ENCODE data around the gene POLR3B.

POLR3B gene

DNA sequence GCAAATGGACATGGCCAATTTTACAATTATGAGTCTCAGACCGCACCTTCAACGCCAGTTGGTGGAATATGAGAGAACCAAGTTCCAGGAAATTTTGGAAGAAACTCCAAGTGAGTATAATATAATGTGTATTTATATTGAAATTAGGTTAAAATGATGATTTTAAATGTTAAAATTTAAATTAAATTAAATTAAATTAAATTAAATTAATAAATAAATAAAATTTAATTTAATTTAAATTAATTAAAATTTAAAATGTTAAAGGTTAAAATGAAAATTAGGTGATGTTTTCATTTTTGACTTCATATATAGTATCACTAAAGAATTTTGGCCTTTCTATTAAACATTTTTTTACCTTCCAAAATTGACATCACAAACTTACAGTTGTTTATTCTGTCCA, 34.0 kb upstream of the POLR3B start:
- no peak overlapping the region for H3K4ac ChIP-seq (ENCODE audit: low read depth, low read length)
- H3K36me3 ChIP-seq (ENCODE audit: control insufficient read depth, insufficient read depth, low read length) = no peaks in the 10 kb centered on the region
- H3K4me2 ChIP-seq (ENCODE audit: low read length) = no peak overlapping the region
- H3K27me3 ChIP-seq (ENCODE audit: insufficient read depth, low read length, poor library complexity) = no peaks in the 10 kb centered on the region
- H4K5ac ChIP-seq (ENCODE audit: low read length) = no peak overlapping the region
- H3K4me3 ChIP-seq (ENCODE audit: low read length) = no peak overlapping the region
- H3K4me1 ChIP-seq (ENCODE audit: control insufficient read depth, low read depth, low read length) = no peaks in the 10 kb centered on the region
- no peak overlapping the region for H3K27ac ChIP-seq (ENCODE audit: low read depth, low read length)
- H3K79me1 ChIP-seq (ENCODE audit: low read length) = no peaks in the 10 kb centered on the region
- H3K9ac ChIP-seq (ENCODE audit: low read length) = no peak overlapping the region
- WGBS (ENCODE audit: extremely low coverage, insufficient coverage, low lambda C conversion rate) = no CpG with 5 or more reads among the region's 2 CpGs
- no peak overlapping the region for H2BK15ac ChIP-seq (replicated peaks; ENCODE audit: low read depth)
- H3K79me2 ChIP-seq (ENCODE audit: control insufficient read depth, insufficient read depth, low read length) = no peaks in the 10 kb centered on the region
- H3K18ac ChIP-seq (ENCODE audit: low read length) = no peak overlapping the region
- no peak overlapping the region for H2AK5ac ChIP-seq (ENCODE audit: low read length)
- H3K56ac ChIP-seq (ENCODE audit: low read length) = no peak overlapping the region
- no peak overlapping the region for H2BK120ac ChIP-seq (ENCODE audit: low read depth, low read length)
- H4K8ac ChIP-seq (ENCODE audit: low read depth, low read length) = no peak overlapping the region
- H2BK5ac ChIP-seq (ENCODE audit: low read length) = no peak overlapping the region
- H3K23ac ChIP-seq (ENCODE audit: low read length) = no peak overlapping the region
- no peak for DNase-seq

DNA sequence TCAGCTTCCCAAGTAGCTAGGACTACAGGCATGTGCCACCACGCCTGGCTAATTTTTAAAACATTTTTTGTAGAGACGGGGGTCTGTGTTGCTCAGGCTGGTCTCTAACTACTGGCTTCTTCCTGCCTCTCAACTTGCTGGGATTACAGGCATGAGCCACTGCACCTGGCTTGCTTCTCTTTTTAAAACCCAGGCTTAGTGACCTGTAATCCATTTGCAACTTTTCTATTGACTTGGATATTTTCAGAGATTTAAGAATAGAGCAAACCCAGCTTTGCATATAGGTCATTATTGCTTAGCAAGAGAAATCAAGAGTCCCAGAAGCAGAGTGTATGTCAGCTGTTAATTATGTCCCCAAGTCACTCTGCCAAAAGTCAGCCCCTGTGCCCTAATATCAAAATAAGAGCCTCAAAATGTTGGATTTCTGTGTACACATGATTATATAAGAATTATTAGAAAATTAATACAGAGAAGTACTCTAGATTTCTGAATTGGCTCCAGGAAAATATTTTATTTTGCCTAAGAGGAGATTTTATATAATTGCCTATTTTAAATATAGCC, 30.2 kb upstream of the POLR3B start:
- no peak overlapping the region for H3K23ac ChIP-seq (ENCODE audit: low read length)
- no peak overlapping the region for H2BK15ac ChIP-seq (replicated peaks; ENCODE audit: low read depth)
- no peak overlapping the region for H4K8ac ChIP-seq (ENCODE audit: low read depth, low read length)
- no peak overlapping the region for H3K4me2 ChIP-seq (ENCODE audit: low read length)
- H2AK5ac ChIP-seq (ENCODE audit: low read length) = no peak overlapping the region
- no peak overlapping the region for H3K27ac ChIP-seq (ENCODE audit: low read depth, low read length)
- DNase-seq = no peak
- no peak overlapping the region for H3K56ac ChIP-seq (ENCODE audit: low read length)
- no peak overlapping the region for H3K4ac ChIP-seq (ENCODE audit: low read depth, low read length)
- H4K5ac ChIP-seq (ENCODE audit: low read length) = no peak overlapping the region
- H3K27me3 ChIP-seq (ENCODE audit: insufficient read depth, low read length, poor library complexity) = no peaks in the 10 kb centered on the region
- no peak overlapping the region for H2BK5ac ChIP-seq (ENCODE audit: low read length)
- WGBS (ENCODE audit: extremely low coverage, insufficient coverage, low lambda C conversion rate) = no CpG with 5 or more reads among the region's 2 CpGs
- no peak overlapping the region for H3K9ac ChIP-seq (ENCODE audit: low read length)
- H2BK120ac ChIP-seq (ENCODE audit: low read depth, low read length) = no peak overlapping the region
- H3K36me3 ChIP-seq (ENCODE audit: control insufficient read depth, insufficient read depth, low read length) = no peaks in the 10 kb centered on the region
- H3K4me3 ChIP-seq (ENCODE audit: low read length) = no peak overlapping the region
- no peaks in the 10 kb centered on the region for H3K79me1 ChIP-seq (ENCODE audit: low read length)
- no peak overlapping the region for H3K18ac ChIP-seq (ENCODE audit: low read length)
- H3K4me1 ChIP-seq (ENCODE audit: control insufficient read depth, low read depth, low read length) = no peaks in the 10 kb centered on the region
- no peaks in the 10 kb centered on the region for H3K79me2 ChIP-seq (ENCODE audit: control insufficient read depth, insufficient read depth, low read length)

DNA sequence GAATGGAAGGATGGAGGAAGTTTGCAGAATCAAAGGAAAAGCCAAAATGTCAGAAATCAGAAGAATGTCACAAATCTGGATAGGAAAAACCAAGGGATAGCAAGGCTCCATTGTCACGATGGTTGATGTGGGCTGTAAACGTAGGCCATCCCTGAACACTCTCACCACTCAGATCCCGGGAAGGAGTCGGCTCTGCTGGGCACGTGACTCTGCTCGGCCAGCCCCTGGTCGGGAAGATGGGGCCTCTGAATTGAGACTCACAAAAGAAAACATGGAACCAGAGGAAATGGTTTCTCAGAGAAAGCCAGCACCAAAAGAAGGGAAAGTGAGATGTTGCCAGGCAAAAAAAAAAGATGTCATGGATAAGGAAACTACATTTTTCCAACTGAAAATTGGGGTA, 28.8 kb upstream of the POLR3B start:
- Histone ChIP-seq H3K27ac (ENCODE audit: low read depth, low read length) (no peak overlapping the region), H3K36me3 (ENCODE audit: control insufficient read depth, insufficient read depth, low read length) (no peaks in the 10 kb centered on the region), H3K27me3 (ENCODE audit: insufficient read depth, low read length, poor library complexity) (no peaks in the 10 kb centered on the region), H2BK15ac (replicated peaks; ENCODE audit: low read depth) (no peak overlapping the region), H4K8ac (ENCODE audit: low read depth, low read length) (no peak overlapping the region), H3K79me1 (ENCODE audit: low read length) (no peaks in the 10 kb centered on the region), H3K79me2 (ENCODE audit: control insufficient read depth, insufficient read depth, low read length) (no peaks in the 10 kb centered on the region), H3K9ac (ENCODE audit: low read length) (no peak overlapping the region), H3K4ac (ENCODE audit: low read depth, low read length) (no peak overlapping the region), H3K18ac (ENCODE audit: low read length) (no peak overlapping the region), H2BK5ac (ENCODE audit: low read length) (no peak overlapping the region), H3K4me3 (ENCODE audit: low read length) (no peak overlapping the region), H4K5ac (ENCODE audit: low read length) (no peak overlapping the region), H2BK120ac (ENCODE audit: low read depth, low read length) (no peak overlapping the region), H3K23ac (ENCODE audit: low read length) (no peak overlapping the region), H2AK5ac (ENCODE audit: low read length) (no peak overlapping the region), H3K4me1 (ENCODE audit: control insufficient read depth, low read depth, low read length) (no peaks in the 10 kb centered on the region), H3K56ac (ENCODE audit: low read length) (no peak overlapping the region), H3K4me2 (ENCODE audit: low read length) (no peak overlapping the region)
- no CpG with 5 or more reads among the region's 7 CpGs for WGBS (ENCODE audit: extremely low coverage, insufficient coverage, low lambda C conversion rate)
- no peak for DNase-seq

DNA sequence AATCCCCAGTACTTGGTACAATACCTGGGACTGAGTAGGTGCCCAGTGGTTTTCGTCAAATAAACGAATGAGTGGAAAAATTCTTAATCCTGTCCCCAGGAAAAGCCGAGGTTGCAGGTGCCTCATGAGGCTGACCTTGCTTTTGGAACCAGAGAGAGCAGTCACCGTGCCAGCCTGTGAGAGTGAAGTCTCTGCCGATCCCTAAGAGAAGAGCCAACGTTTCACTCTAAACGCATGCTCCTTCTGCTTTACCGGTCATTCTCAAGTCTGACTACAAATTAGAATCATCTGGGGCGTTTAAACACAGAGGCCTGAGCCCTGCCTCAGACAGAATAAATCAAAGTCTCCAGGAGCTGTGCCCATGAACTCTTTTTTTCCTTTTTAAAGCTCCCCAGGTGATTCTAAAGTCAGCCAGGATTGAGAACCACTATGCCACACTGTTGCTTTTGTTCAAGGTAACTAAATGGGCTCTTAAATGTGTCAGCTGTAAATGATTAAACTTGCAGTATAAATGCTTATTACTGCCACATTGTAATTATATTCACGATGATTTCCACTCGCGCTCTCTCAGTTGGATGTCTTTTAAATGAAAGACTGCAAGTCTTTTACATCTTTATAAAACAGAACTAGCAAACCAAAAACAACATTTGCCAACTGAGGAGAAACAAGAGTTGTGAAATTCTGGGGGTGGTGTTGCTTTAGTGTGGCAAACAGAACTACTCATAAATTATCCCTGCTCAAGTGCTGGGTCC, 28.1 kb upstream of the POLR3B start:
- H3K4me3 ChIP-seq (ENCODE audit: low read length) = no peak overlapping the region

DNA sequence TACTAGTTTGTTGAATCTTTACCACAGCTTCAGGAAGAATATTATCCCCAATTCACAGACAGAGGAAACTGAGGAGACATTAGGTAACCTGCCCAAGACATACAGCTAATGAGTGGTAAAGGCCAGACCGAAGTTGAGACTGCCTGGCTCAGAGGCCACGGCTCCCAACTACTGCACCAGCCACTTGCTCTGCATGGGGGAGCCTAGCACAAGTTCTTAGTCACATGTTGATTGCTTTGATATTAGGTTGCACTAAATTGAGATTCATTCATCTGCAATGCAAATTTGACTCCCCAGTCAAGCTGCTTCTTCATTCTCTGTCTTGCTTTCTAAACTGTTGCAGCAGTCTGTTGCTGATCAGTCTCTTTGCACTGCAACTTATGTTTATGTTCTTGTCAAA, 25.9 kb upstream of the POLR3B start:
- no peak overlapping the region for H3K4me2 ChIP-seq (ENCODE audit: low read length)
- H3K27me3 ChIP-seq (ENCODE audit: insufficient read depth, low read length, poor library complexity) = no peaks in the 10 kb centered on the region
- H2AK5ac ChIP-seq (ENCODE audit: low read length) = no peak overlapping the region
- H2BK120ac ChIP-seq (ENCODE audit: low read depth, low read length) = no peak overlapping the region
- H3K9ac ChIP-seq (ENCODE audit: low read length) = no peak overlapping the region
- H2BK15ac ChIP-seq (replicated peaks; ENCODE audit: low read depth) = no peak overlapping the region
- no peak overlapping the region for H4K8ac ChIP-seq (ENCODE audit: low read depth, low read length)
- no peak overlapping the region for H3K23ac ChIP-seq (ENCODE audit: low read length)
- no CpG with 5 or more reads among the region's 2 CpGs for WGBS (ENCODE audit: extremely low coverage, insufficient coverage, low lambda C conversion rate)
- no peak overlapping the region for H4K5ac ChIP-seq (ENCODE audit: low read length)
- H3K36me3 ChIP-seq (ENCODE audit: control insufficient read depth, insufficient read depth, low read length) = no peaks in the 10 kb centered on the region
- H3K4me1 ChIP-seq (ENCODE audit: control insufficient read depth, low read depth, low read length) = no peaks in the 10 kb centered on the region
- no peaks in the 10 kb centered on the region for H3K79me1 ChIP-seq (ENCODE audit: low read length)
- no peak for DNase-seq
- H3K79me2 ChIP-seq (ENCODE audit: control insufficient read depth, insufficient read depth, low read length) = no peaks in the 10 kb centered on the region
- H3K56ac ChIP-seq (ENCODE audit: low read length) = no peak overlapping the region
- no peak overlapping the region for H3K18ac ChIP-seq (ENCODE audit: low read length)
- no peak overlapping the region for H3K27ac ChIP-seq (ENCODE audit: low read depth, low read length)
- no peak overlapping the region for H2BK5ac ChIP-seq (ENCODE audit: low read length)
- H3K4me3 ChIP-seq (ENCODE audit: low read length) = no peak overlapping the region
- H3K4ac ChIP-seq (ENCODE audit: low read depth, low read length) = no peak overlapping the region

More for the DNA sequence above, 28.1 kb upstream of the POLR3B start:
- Histone ChIP-seq H3K4me2 (ENCODE audit: low read length) (no peak overlapping the region), H4K5ac (ENCODE audit: low read length) (no peak overlapping the region), H2BK120ac (ENCODE audit: low read depth, low read length) (no peak overlapping the region), H3K36me3 (ENCODE audit: control insufficient read depth, insufficient read depth, low read length) (no peaks in the 10 kb centered on the region), H3K27ac (ENCODE audit: low read depth, low read length) (no peak overlapping the region), H4K8ac (ENCODE audit: low read depth, low read length) (no peak overlapping the region), H3K4me1 (ENCODE audit: control insufficient read depth, low read depth, low read length) (no peaks in the 10 kb centered on the region), H3K4ac (ENCODE audit: low read depth, low read length) (no peak overlapping the region), H3K27me3 (ENCODE audit: insufficient read depth, low read length, poor library complexity) (no peaks in the 10 kb centered on the region), H2BK5ac (ENCODE audit: low read length) (no peak overlapping the region), H3K79me2 (ENCODE audit: control insufficient read depth, insufficient read depth, low read length) (no peaks in the 10 kb centered on the region), H2BK15ac (replicated peaks; ENCODE audit: low read depth) (no peak overlapping the region), H3K23ac (ENCODE audit: low read length) (no peak overlapping the region), H3K9ac (ENCODE audit: low read length) (no peak overlapping the region), H2AK5ac (ENCODE audit: low read length) (no peak overlapping the region), H3K18ac (ENCODE audit: low read length) (no peak overlapping the region), H3K79me1 (ENCODE audit: low read length) (no peaks in the 10 kb centered on the region), H3K56ac (ENCODE audit: low read length) (no peak overlapping the region)
- DNase-seq = no peak
- WGBS (ENCODE audit: extremely low coverage, insufficient coverage, low lambda C conversion rate) = no CpG with 5 or more reads among the region's 12 CpGs

DNA sequence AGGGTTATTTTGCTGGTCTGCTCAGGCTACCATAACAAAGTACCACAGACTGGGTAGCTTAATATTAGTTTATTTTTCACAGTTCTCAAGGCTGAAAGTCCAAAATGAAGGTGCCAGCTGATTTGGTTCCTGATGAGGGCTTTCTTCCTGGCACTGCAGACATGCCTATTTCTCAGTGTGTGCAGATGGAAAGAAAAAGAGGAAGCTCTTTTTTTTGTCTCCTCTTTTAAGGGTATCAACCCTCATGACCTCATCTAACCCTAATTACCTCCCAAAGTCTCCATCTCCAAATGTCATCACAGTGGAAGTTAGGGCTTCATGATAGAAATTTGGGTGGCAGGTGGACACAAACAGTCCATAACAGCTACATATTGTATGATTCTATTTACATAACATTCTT, 25.0 kb upstream of the POLR3B start:
- no peaks in the 10 kb centered on the region for H3K27me3 ChIP-seq (ENCODE audit: insufficient read depth, low read length, poor library complexity)
- H3K4me1 ChIP-seq (ENCODE audit: control insufficient read depth, low read depth, low read length) = no peaks in the 10 kb centered on the region
- H4K5ac ChIP-seq (ENCODE audit: low read length) = no peak overlapping the region
- H2BK5ac ChIP-seq (ENCODE audit: low read length) = no peak overlapping the region
- DNase-seq = no peak
- no peak overlapping the region for H3K23ac ChIP-seq (ENCODE audit: low read length)
- no peaks in the 10 kb centered on the region for H3K36me3 ChIP-seq (ENCODE audit: control insufficient read depth, insufficient read depth, low read length)
- H2AK5ac ChIP-seq (ENCODE audit: low read length) = no peak overlapping the region
- H3K79me2 ChIP-seq (ENCODE audit: control insufficient read depth, insufficient read depth, low read length) = no peaks in the 10 kb centered on the region
- H2BK120ac ChIP-seq (ENCODE audit: low read depth, low read length) = no peak overlapping the region
- no peak overlapping the region for H4K8ac ChIP-seq (ENCODE audit: low read depth, low read length)
- H3K18ac ChIP-seq (ENCODE audit: low read length) = no peak overlapping the region
- H3K4me3 ChIP-seq (ENCODE audit: low read length) = no peak overlapping the region
- H3K9ac ChIP-seq (ENCODE audit: low read length) = no peak overlapping the region
- H3K79me1 ChIP-seq (ENCODE audit: low read length) = no peaks in the 10 kb centered on the region
- no peak overlapping the region for H3K56ac ChIP-seq (ENCODE audit: low read length)
- no peak overlapping the region for H2BK15ac ChIP-seq (replicated peaks; ENCODE audit: low read depth)
- no peak overlapping the region for H3K4ac ChIP-seq (ENCODE audit: low read depth, low read length)
- no peak overlapping the region for H3K4me2 ChIP-seq (ENCODE audit: low read length)
- no peak overlapping the region for H3K27ac ChIP-seq (ENCODE audit: low read depth, low read length)

Measured in mesendoderm (in vitro differentiated cells).